ENCODE measurements around the gene SAMM50.

SAMM50 gene

DNA sequence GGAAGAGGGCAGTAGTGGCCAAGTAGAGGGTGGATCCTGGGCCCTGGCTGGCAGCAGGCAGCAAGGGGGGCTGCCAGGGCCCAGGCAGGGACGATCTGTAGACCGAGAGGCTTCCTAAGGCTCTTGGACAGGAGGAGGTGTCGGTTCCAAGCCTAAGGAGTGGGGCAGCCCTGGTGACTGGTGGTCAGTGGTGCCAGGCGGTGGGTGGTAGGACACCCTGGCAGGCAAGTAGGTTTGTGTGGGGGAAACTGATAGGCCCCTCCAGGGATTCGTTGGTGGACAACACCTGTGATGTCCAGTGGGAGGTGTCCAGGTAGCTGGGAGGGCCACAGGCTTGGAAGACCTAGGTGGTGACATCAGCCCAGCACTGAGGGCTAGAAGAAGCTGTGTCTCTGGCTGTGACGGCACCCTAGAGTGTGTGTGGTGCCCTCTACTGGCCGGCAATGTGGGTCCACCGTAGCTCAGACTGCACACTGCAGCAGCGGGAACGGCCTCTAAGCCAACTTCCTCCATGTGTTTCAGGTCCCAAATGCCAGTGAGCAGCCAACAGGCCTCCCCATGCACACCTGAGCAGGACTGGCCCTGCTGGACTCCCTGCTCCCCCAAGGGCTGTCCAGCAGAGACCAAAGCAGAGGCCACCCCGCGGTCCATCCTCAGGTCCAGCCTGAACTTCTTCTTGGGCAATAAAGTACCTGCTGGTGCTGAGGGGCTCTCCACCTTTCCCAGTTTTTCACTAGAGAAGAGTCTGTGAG is 9.4 kb upstream of the SAMM50 start:
- no peak for DNase-seq (ENCODE audit: low spot score)

DNA sequence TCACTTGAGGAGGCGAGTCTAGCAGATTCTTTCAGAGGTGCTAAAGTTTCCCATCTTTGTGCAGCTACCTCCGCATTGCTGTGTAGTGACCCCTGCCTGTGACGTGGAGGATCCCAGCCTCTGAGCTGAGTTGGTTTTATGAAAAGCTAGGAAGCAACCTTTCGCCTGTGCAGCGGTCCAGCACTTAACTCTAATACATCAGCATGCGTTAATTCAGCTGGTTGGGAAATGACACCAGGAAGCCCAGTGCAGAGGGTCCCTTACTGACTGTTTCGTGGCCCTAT is 8.9 kb upstream of the SAMM50 start:
- DNase-seq (ENCODE audit: low spot score), result no peak

DNA sequence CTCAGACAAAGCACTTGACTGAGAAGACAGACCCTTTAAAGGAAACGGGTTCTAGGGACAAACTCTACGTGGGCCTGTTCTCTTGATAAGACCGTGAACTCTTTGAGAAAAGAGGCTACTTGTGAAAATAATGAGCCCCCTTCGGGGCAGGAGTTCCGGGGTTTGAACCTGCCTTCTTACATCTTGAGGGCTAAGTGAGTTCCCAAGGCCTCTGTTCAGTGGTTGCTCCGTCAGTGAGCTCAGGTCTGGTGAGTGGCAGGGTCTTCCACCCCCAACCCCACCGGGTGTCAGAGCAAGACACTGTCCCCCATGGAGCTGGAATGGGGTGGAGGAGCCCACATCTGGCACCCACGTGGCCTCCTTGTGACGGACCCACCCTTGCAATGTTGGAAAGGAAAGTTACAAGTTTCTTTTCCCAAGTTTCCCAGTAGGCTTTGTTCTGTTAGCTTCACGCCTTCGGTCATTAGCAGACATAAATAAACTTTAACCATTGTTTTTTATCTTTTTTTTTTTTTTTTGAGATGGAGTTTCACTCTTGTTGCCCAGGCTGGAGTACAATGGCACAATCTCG is 6.3 kb upstream of the SAMM50 start:
- no peak for DNase-seq (ENCODE audit: low spot score)

DNA sequence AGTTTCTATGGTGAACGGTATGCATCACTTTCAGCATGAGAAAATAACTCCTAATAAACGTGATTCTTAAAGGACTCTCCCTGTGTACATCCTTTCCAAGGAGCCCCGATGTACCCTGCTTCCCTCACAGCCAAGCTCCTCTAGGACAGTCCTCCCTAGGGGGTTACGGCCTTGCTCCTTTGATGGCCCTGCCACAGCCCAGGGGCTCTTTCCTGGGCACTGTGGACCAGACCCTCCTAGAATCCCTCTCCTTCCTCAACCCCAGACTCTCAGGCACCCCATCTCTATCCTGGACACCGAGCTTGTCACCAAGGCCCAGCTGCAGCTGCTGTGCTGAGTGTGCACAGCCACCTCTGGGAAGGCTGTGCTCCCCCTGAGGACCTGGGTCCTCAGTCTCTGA is 3.9 kb upstream of the SAMM50 start:
- DNase-seq (ENCODE audit: low spot score), result no peak

GRCh38 chr22:43951966-43952365 is 3.3 kb upstream of the SAMM50 start:
- DNase-seq (ENCODE audit: low spot score), result no peak

- no peak for DNase-seq (ENCODE audit: low spot score)
Measured at GRCh38 chr22:43953988-43954785, 1.1 kb upstream of the SAMM50 start.

DNA sequence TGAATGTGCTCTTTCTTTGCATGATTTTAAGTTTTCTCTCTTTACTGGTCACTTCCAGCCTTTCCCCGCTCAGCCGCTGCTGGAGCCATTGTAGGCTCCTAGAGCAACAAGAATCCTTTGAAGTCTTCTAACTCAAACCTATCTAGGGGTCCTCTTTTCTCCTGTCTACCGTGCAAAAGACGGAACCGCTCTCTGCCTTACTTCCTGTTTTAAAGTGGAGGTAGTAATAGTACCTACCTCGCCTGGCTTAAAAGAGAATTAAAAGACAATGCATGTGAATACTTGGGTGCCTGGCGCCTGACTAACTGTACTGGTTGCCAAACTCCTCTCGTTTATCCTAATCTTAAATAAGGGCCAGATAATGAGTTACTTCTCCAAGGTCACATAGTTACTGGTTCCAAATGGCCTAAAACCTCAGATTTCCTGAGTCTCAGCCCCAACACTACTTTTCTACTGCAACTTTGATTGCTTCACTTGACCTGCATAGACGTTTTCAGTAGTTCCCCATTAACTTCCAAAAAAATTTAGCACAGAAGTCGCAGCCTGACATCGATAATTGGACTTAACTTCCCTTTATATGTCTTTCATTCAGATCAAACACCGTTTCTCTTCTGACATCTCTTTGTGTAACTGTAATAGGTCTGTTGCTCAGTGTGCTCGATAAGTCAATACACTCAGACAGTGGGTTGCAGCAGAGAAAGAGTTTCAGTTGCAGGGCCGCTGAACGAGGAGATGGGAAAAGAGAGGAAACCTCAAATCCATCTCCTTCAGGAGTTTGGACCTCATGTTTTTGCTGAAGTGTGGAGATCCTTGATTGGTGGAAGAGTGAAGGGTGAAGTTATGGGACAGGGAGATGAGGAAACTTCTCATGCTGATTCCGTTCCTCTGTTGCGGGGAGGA is 891 bp downstream of the SAMM50 start:
- no peak for DNase-seq (ENCODE audit: low spot score)

DNA sequence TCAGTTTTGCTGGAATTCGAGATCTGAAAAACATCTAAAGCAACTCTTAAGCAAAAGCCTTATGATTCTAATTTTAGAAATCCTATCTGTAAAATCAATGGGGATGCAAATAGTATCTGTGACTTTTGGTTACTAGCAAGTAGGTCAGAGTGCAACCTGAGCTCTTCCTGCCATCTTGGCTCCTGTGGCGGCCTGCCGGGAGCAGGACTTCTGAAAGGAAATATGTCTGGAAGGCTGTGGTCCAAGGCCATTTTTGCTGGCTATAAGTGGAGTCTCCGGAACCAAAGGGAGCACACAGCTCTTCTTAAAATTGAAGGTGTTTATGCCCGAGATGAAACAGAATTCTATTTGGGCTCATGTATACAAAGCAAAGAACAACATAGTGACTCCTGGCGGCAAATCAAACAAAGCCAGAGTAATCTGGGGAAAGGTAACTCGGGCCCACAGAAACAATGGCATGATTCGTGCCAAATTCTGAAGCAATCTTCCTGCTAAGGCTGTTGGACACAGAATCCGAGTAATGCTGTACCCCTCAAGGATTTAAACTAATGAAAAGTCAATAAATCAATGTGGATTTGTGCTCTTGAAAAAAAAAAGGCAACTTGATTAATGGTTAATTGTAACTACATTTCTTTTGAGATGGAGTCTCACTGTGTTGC is 1.7 kb downstream of the SAMM50 start:
- DNase-seq (ENCODE audit: low spot score), result no peak

GRCh38 chr22:43957871-43958270 is 2.6 kb downstream of the SAMM50 start:
- no peak for DNase-seq (ENCODE audit: low spot score)

DNA sequence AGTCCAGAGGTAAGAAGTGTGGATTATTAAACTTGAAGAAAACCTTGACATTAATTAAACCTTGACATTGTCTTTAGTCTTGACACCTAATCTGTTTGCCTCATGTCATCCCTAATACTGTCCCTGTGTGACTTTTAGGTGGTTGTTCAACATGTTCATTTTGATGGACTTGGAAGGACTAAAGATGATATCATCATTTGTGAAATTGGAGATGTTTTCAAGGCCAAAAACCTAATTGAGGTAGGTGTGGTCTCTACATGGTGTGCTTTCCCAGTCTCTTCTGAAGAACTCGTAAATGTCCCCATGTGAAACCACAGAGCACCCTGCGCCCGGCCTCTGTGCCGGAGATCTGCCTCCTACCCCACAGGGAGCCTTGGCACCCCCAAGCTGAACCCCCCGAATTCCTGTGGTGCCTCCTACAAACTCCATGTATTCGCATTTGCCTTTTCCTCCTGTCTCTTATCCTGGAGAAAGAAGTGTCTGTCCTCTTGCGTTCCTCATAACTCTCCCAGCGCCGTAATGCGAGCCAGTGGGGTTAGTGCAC is 9.1 kb downstream of the SAMM50 start:
- DNase-seq (ENCODE audit: low spot score), result no peak

GRCh38 chr22:43967069-43967468 is 11.8 kb downstream of the SAMM50 start:
- no peak for DNase-seq (ENCODE audit: low spot score)

DNA sequence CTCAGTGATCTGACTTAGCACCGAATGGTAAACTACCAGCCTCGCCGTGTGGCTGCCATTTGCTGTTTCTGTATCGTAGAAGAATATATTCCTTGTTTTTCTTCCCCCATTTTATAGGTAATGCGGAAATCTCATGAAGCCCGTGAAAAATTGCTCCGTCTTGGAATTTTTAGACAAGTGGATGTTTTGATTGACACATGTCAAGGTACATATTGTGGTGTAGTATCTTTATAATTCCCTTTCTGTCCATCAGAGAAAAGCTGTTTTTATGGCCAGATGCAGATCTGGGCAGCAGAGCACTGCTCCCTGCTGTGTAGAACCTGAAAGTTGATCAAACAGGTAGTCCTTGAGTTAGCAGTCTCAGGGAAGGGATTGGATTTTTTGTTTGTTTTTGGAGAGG is 13.4 kb downstream of the SAMM50 start:
- no peak for DNase-seq (ENCODE audit: low spot score)

- no peak for DNase-seq (ENCODE audit: low spot score)
Measured at GRCh38 chr22:43969021-43969878, 14.0 kb downstream of the SAMM50 start.

- no peak for DNase-seq (ENCODE audit: low spot score)
Measured at GRCh38 chr22:43969989-43970755, 14.9 kb downstream of the SAMM50 start.

DNA sequence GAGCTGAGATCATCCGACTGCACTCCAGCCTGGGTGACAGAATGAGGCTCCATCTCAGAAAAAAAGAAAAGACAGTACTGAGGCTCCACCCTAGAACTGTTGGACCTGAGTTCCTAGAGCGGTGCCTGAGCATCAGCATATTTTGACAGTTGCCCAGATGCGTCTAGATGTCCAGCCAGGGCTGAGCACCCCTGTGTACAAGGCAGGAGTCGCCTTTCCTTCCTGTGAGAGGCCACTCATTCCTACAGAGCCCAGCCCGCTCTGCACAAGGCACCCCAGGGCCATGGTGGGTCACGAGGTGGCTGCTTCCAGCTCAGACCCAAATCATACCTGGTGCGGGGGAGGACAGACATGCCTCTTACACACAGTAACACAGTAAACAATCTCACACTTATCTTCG is 15.9 kb downstream of the SAMM50 start:
- no peak for DNase-seq (ENCODE audit: low spot score)

- no peak for DNase-seq (ENCODE audit: low spot score)
Measured at GRCh38 chr22:43972931-43973462, 17.8 kb downstream of the SAMM50 start.

DNA sequence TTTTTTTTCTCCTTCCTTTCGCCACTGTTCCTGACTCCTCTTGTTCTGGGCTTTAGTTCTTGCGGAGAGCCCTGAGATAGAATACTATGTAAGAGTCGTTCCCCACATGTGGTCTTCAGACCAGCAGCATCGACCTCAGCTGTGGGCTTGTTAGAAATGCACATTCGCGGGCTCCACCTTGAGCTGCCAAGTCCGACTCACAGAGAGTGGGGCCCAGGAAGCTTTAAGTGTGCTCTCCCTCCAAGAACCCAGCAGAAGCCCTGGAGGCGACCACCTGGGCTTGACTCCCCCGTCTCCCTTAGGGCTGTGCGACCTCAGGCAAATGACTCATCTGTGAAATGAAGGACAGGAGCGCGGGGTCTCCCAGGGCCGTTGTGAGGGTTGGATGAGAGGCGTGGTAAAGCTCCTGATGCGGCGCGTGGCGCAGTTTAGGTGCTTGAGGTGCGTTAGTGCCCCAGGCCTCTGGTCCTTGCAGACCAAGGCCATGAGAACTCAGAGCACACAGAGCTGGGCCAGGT is 18.8 kb downstream of the SAMM50 start:
- DNase-seq (ENCODE audit: low spot score), result no peak

- DNase-seq (ENCODE audit: low spot score), result no peak
Measured at GRCh38 chr22:43975041-43975440, 19.8 kb downstream of the SAMM50 start.
